SK-N-MC (cell line): ENCODE measurements around the gene ARSI.

Experiments
- DNase-seq: peaks from one replicate; pipeline ENCODE4 v3.0.0-alpha.2; 2011; ENCODE audit warnings: low read depth, low spot score
- H3K27ac ChIP-seq: fragments of 200-600 bp; sonication (generic); 2 replicates; pipeline ENCODE4 v1.5.1; 2016; ENCODE audit warnings: mixed run types
- H3K36me3 ChIP-seq: fragments of 200-600 bp; sonication (generic); 2 replicates; pipeline ENCODE4 v1.6.1; 2017; ENCODE audit warnings: antibody characterized with exemption, low read length, mixed read lengths; ENCODE audit not compliant: insufficient read depth
- H3K4me3 ChIP-seq: fragments of 200-600 bp; sonication (generic); 2 replicates; pipeline ENCODE4 v1.5.1; 2016
- H3K9ac ChIP-seq: fragments of 200-600 bp; sonication (generic); 2 replicates; pipeline ENCODE4 v1.8.0; 2017; ENCODE audit warnings: mixed run types, mixed read lengths; ENCODE audit not compliant: insufficient read length
- H3K9me3 ChIP-seq: fragments of 200-600 bp; sonication (generic); 2 replicates; pipeline ENCODE4 v1.6.1; 2017; ENCODE audit warnings: low read depth, mild to moderate bottlenecking, antibody characterized with exemption, low read length, moderate library complexity, mixed read lengths
- EZH2 ChIP-seq: fragments of 200-600 bp; sonication (generic); IDR thresholded peaks from one replicate; pipeline ENCODE4 v1.6.1; 2017; ENCODE audit warnings: antibody characterized with exemption
- FOXP2 ChIP-seq: optimal IDR thresholded peaks from 2 replicates; pipeline ENCODE3; 2011; ENCODE audit warnings: mild to moderate bottlenecking, moderate library complexity; ENCODE audit not compliant: insufficient read depth; ENCODE audit errors: extremely low read length, control extremely low read depth
- POLR2AphosphoS5 ChIP-seq: IDR thresholded peaks from 2 replicates; pipeline ENCODE4 v1.6.1; 2012; ENCODE audit warnings: mild to moderate bottlenecking, low read depth, low read length, borderline replicate concordance

The ARSI gene

DNA sequence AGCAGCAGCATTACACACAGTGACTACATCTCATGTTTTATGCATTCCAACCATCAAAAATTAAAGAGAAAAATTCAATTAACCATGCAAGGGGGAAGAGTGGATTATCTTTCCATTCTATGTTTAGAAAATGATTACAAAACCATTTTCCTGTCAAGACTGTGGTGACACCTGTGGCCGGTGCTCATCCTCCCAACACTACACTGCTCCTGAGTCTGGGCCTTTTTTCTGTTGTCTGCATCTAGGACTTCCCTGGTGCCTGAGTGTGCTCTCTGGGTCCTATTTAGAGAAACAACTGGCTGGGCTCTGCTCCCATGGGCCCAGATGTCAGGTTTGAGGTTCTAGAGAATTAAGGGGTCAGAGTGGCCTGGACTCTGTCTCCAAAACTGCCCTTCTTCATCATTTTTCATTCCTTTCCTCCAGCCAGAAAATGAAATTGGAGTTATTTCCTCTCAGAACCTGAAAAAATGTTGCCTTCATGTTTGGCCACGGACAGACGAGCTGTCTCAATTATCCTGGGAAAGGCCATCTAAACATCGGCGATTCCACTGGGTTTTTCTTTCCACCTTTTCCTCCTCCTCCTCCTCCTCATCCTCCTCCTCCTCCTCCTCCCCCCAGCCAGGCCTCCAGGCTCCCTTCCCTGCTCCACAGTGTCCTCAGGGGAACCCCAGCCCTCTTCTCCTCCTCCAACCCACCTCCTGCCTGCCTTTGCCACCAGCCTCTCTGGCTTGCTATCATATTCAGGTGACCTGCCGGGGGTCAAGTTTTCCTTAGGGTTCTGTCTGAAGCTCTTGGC is 11.4 kb upstream of the ARSI start:
- Histone ChIP-seq H3K9ac (no peak overlapping the region), H3K27ac (no peak overlapping the region), H3K4me3 (no peak overlapping the region), H3K36me3 (no peaks in the 10 kb centered on the region), H3K9me3 (no peaks in the 10 kb centered on the region)
- no peak for DNase-seq
- no peak for TF ChIP-seq FOXP2

DNA sequence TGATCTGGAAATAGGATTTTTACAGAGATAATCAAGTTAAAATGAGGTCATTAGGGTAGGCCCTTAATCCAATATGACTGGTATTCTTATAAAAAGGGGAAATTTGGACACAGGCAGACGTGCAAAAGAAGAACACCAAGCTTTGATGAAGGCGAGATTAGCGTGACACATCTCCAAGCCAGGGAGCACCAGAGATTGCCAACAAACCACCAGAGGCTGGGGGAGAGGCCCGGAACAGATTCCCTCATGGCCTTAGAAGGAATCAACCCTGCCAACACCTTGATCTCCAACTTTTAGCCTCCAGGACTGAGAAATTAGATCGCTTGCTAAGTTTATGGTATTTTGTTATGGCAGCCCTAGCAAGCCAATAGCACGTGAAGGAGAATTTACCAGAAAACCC is 10.8 kb upstream of the ARSI start:
- no peak overlapping the region for H3K27ac ChIP-seq
- DNase-seq = no peak
- TF ChIP-seq POLR2AphosphoS5 (no peak), EZH2 (no peak), FOXP2 (no peak)
- no peak overlapping the region for H3K4me3 ChIP-seq
- H3K9me3 ChIP-seq = no peaks in the 10 kb centered on the region
- H3K36me3 ChIP-seq = no peaks in the 10 kb centered on the region
- no peak overlapping the region for H3K9ac ChIP-seq

DNA sequence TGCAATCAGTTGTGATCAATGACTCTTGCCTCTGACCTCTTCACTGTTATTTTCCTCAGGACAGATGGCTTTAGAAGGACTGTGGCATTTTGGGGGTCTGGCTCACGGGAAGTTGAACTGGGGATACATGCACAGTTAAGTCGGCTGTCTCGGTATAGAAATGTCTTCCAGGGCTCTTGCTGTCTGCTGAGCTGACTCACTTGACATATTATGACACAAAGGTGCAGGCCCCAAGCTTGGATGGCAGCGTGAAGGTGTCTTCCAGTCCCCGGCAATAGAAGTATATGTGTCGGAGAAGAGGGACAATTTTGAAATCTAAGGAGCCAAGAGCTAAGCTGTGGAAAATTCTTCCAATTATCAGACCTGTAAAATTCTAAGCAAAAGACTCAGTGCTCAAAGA is 9.8 kb upstream of the ARSI start:
- H3K36me3 ChIP-seq = no peaks in the 10 kb centered on the region
- H3K4me3 ChIP-seq = no peak overlapping the region
- no peak for TF ChIP-seq POLR2AphosphoS5
- no peak for TF ChIP-seq FOXP2
- no peak for TF ChIP-seq EZH2
- H3K9ac ChIP-seq = no peak overlapping the region
- no peaks in the 10 kb centered on the region for H3K9me3 ChIP-seq
- H3K27ac ChIP-seq = no peak overlapping the region
- no peak for DNase-seq

- Histone ChIP-seq H3K9ac (no peak overlapping the region), H3K27ac (no peak overlapping the region), H3K9me3 (no peaks in the 10 kb centered on the region), H3K36me3 (no peaks in the 10 kb centered on the region), H3K4me3 (no peak overlapping the region)
- no peak for DNase-seq
- no peak for TF ChIP-seq POLR2AphosphoS5
- TF ChIP-seq EZH2 = no peak
- TF ChIP-seq FOXP2 = no peak
These were observed 8.4 kb upstream of the ARSI start for GRCh38 chr5:150311015-150311692.

DNA sequence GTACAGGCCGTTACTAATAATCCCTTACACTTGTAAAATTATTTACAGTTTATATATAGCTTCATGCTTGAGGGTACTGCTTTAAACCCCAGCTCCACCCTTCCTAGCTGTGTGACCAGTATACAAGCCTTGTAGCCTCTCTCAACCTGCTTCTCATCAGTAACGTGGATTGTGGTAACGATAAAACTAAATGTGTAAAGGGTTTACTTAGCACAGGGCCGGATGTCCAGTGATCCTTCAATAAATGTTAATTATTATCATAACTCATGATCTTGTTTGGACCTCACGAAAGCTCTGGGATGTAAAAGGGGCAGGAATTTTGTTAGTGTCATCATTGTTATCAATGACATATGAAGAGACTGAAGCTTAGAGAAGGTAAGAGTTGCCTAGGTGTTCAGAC is 7.5 kb upstream of the ARSI start:
- Histone ChIP-seq H3K27ac (no peak overlapping the region), H3K9me3 (no peaks in the 10 kb centered on the region), H3K36me3 (no peaks in the 10 kb centered on the region), H3K9ac (no peak overlapping the region), H3K4me3 (no peak overlapping the region)
- no peak for TF ChIP-seq FOXP2
- no peak for DNase-seq

DNA sequence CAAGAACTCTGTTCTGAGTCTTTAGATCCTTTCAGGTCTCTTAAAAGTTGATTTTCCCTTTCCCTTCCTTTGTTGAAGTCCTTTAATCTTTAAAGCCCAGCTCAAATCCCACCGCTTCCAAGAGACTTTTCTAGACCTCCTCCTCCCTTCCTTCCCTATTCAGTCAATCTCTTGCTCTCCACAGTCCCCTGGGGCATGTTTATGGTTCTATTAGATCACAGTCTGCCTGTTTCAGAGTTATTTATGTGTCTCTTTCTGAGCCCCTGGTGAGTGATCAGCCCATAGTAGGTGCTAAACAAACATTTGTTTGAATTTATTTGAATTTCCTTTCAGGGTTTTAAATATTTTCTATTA is 7.2 kb upstream of the ARSI start:
- no peak for TF ChIP-seq POLR2AphosphoS5
- no peak for TF ChIP-seq EZH2
- TF ChIP-seq FOXP2 = no peak
- DNase-seq = no peak

DNA sequence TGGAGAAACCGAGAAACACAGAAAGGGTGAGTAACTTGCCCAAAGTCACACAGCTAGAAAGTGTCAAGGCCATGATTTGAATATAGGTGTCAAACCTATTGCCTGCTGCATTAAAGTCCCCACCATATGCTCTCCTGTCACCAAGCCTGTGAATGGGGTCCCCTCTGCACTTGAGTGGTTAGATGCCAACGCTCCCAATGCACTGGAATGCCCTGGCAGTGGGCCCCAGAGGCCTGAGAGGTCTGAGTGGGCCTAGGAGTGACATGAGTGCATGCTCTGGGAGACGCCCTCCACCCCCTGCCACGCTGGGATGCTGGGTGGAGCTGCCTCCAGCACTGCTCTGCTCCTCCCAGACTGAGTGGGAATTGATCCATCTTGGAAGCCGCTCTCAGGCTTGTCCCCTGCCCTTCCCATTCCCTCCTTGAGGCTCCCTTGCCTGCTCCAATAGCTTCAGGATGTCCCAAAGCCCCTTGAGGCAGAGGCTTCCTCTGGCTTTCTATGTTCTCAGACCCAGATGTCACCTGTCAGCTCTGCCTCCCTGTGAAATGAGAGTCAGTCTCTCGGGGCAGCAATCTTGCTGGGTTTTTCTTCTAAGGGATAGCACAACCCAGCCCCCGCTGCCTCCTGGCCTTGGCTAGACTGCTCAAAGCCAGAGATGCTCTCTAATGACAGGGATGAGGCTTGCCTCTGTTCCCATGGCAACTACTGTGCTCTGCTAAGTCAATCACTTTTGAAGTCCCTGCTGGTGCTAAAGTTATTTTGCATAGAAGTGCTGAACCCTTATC is 6.6 kb upstream of the ARSI start:
- Histone ChIP-seq H3K9me3 (no peaks in the 10 kb centered on the region), H3K27ac (no peak overlapping the region), H3K4me3 (no peak overlapping the region), H3K36me3 (no peaks in the 10 kb centered on the region), H3K9ac (no peak overlapping the region)
- no peak for DNase-seq
- TF ChIP-seq EZH2 = no peak
- TF ChIP-seq FOXP2 = no peak
- TF ChIP-seq POLR2AphosphoS5 = no peak

More for the DNA sequence above, 7.2 kb upstream of the ARSI start:
- no peaks in the 10 kb centered on the region for H3K36me3 ChIP-seq
- H3K4me3 ChIP-seq = no peak overlapping the region
- H3K9ac ChIP-seq = no peak overlapping the region
- no peaks in the 10 kb centered on the region for H3K9me3 ChIP-seq
- H3K27ac ChIP-seq = no peak overlapping the region

- no peak for DNase-seq
- Histone ChIP-seq H3K4me3 (no peak overlapping the region), H3K9ac (no peak overlapping the region), H3K27ac (no peak overlapping the region), H3K9me3 (no peaks in the 10 kb centered on the region), H3K36me3 (no peaks in the 10 kb centered on the region)
- TF ChIP-seq POLR2AphosphoS5 (no peak), FOXP2 (no peak), EZH2 (no peak)
These were observed 5.1 kb upstream of the ARSI start for GRCh38 chr5:150307617-150308426.
